Endothelial cell of umbilical vein (primary cell): ENCODE measurements around the gene KCNMA1. TPM values are rescaled to one million over a fixed set of nuclear protein-coding genes. Genes with fewer than 3 reads are reported as not detected.

Experiments
- BruUV-seq: library from RNA; stranded (reverse); fragments of 400-500 nt; replicated peaks from 2 replicates; lab custom pipeline; 2021; lab: Mats Ljungman, UMichigan
- CTCF ChIA-PET: fragments of 300-600, 350-600 bp; sonication (Branson Sonifier 250); formaldehyde crosslinking; loops from one replicate; lab custom pipeline; 2021; ENCODE audit warnings: antibody characterized with exemption, inconsistent platforms; lab: Charles Lee
- POLR2A ChIA-PET: fragments of 300-600, 350-600 bp; sonication (Branson Sonifier 250); formaldehyde crosslinking; loops from one replicate; lab custom pipeline; 2021; ENCODE audit warnings: antibody characterized with exemption, inconsistent platforms; lab: Charles Lee
- DNase-seq: peaks from one replicate; pipeline ENCODE4 v3.0.0-alpha.2; 2011; ENCODE audit warnings: low read depth, low spot score
- FAIRE-seq: peaks from 2 replicates; lab custom pipeline; 2011; peaks lifted over from hg19 to GRCh38; lab: Jason Lieb, UNC
- H2AFZ ChIP-seq: 2 replicates; pipeline ENCODE4 v1.6.0; 2012; ENCODE audit warnings: low read depth, low read length, control low read depth, inconsistent platforms
- H3K27ac ChIP-seq: 2 replicates; pipeline ENCODE4 v1.5.1; 2011; ENCODE audit warnings: low read depth, mild to moderate bottlenecking, control low read depth, low read length, moderate library complexity; ENCODE audit not compliant: insufficient read depth
- H3K27me3 ChIP-seq, 2 experiments: 2 replicates each; pipeline versions ENCODE4 v1.6.0 to v1.6.1; 2011; ENCODE audit warnings: low read length in 2 of 2, mixed read lengths in 1 of 2; ENCODE audit not compliant: control insufficient read depth in 2 of 2, insufficient read depth in 2 of 2
- H3K36me3 ChIP-seq, 2 experiments: 2 replicates in 1 of 2; 3 replicates in 1 of 2; pipeline ENCODE4 v1.5.1; 2011; ENCODE audit warnings: low read length in 2 of 2, mild to moderate bottlenecking in 1 of 2, moderate library complexity in 1 of 2; ENCODE audit not compliant: control insufficient read depth in 2 of 2, insufficient read depth in 2 of 2; ENCODE audit errors: extremely low read depth in 1 of 2
- H3K4me1 ChIP-seq: 3 replicates; pipeline ENCODE4 v1.5.1; 2011; ENCODE audit warnings: mild to moderate bottlenecking, low read length; ENCODE audit not compliant: control insufficient read depth, insufficient read depth; ENCODE audit errors: extremely low read depth
- H3K4me2 ChIP-seq: 2 replicates; pipeline ENCODE4 v1.6.1; 2011; ENCODE audit warnings: low read length, control low read depth, mixed read lengths; ENCODE audit not compliant: insufficient read depth
- H3K4me3 ChIP-seq, 3 experiments: fragments of 200-600 bp in 1 of 3; sonication (generic), shearing (Covaris generic) in 1 of 3; replicated peaks in 1 of 3; 2 replicates each; pipeline ENCODE4 v1.5.1; 2011 to 2016; ENCODE audit warnings: control low read depth in 3 of 3, low read length in 3 of 3, mild to moderate bottlenecking in 2 of 3, inconsistent platforms in 1 of 3, low read depth in 1 of 3, moderate library complexity in 1 of 3; ENCODE audit not compliant: insufficient read depth in 1 of 3
- H3K79me2 ChIP-seq: 2 replicates; pipeline ENCODE4 v1.6.0; 2012; ENCODE audit warnings: low read length, inconsistent platforms; ENCODE audit not compliant: control insufficient read depth, insufficient read depth
- H3K9ac ChIP-seq: replicated peaks from 2 replicates; pipeline ENCODE3; 2011; ENCODE audit warnings: low read length, control low read depth; ENCODE audit not compliant: insufficient read depth; ENCODE audit errors: extremely low read depth
- H3K9me1 ChIP-seq: replicated peaks from 3 replicates; pipeline ENCODE4 v1.6.0; 2011; ENCODE audit warnings: mild to moderate bottlenecking, low read length; ENCODE audit not compliant: control insufficient read depth, insufficient read depth; ENCODE audit errors: extremely low read depth
- H3K9me3 ChIP-seq: replicated peaks from 2 replicates; pipeline ENCODE4 v1.5.1; 2012; ENCODE audit warnings: low read length, inconsistent platforms; ENCODE audit not compliant: control insufficient read depth, insufficient read depth
- H4K20me1 ChIP-seq: replicated peaks from 2 replicates; pipeline ENCODE3; 2011; ENCODE audit warnings: mild to moderate bottlenecking, low read length; ENCODE audit not compliant: control insufficient read depth, insufficient read depth; ENCODE audit errors: extremely low read depth
- EZH2 ChIP-seq: IDR thresholded peaks from 2 replicates; pipeline ENCODE4 v1.6.1; 2012; ENCODE audit warnings: borderline replicate concordance, low read depth, mild to moderate bottlenecking, moderate library complexity, low read length, inconsistent platforms; ENCODE audit not compliant: severe bottlenecking
- FOS ChIP-seq: IDR thresholded peaks from 2 replicates; pipeline ENCODE4 v1.6.1; 2011; ENCODE audit warnings: mild to moderate bottlenecking, low read length, moderate library complexity, borderline replicate concordance; ENCODE audit not compliant: insufficient read depth
- GATA2 ChIP-seq: IDR thresholded peaks from 2 replicates; pipeline ENCODE4 v1.7.0; 2011; ENCODE audit warnings: low read depth, mild to moderate bottlenecking, moderate library complexity, mixed read lengths, low read length; ENCODE audit not compliant: insufficient read length, insufficient read depth
- JUN ChIP-seq: IDR thresholded peaks from 2 replicates; pipeline ENCODE4 v1.6.1; 2011; ENCODE audit warnings: borderline replicate concordance, low read depth; ENCODE audit not compliant: insufficient read length, insufficient read depth
- MYC ChIP-seq: IDR thresholded peaks from one replicate; pipeline ENCODE4 v1.6.1; 2011; ENCODE audit warnings: mild to moderate bottlenecking, low read depth, low read length
- POLR2A ChIP-seq: IDR thresholded peaks from 2 replicates; pipeline ENCODE4 v1.6.1; 2012; ENCODE audit warnings: low read depth, mild to moderate bottlenecking, control low read depth, low read length
- POLR2AphosphoS5 ChIP-seq: IDR thresholded peaks from 2 replicates; pipeline ENCODE4 v1.6.1; 2012; ENCODE audit warnings: low read depth, mild to moderate bottlenecking, control low read depth, low read length, moderate library complexity; ENCODE audit not compliant: insufficient read depth
- dilution Hi-C: fragments of 300-500 bp; cut with MboI; formaldehyde crosslinking; loops from one replicate; pipeline ENCODE4 v1.15.0; 2019; ENCODE audit warnings: low sequenced_read_pairs; ENCODE audit not compliant: extremely low pct_ligation_motif_present
- intact Hi-C: fragments of 100-400 bp; cut with micrococcal nuclease; formaldehyde crosslinking; loops from one replicate; pipeline ENCODE4 v1.10.0; 2022
- polyA plus RNA-seq, 4 experiments: library from polyadenylated mRNA; depleted of rRNA in 3 of 4; stranded (reverse) in 3 of 4; unstranded in 1 of 4; fragments of >200 nt; gene quantifications; 2 replicates each; pipeline versions ENCODE4 v1.2.1 to v1.2.3, GENCODE V29; 2011 to 2012; ENCODE audit warnings: missing spikeins in 1 of 4
- total RNA-seq: library from RNA; stranded (reverse); gene quantifications from 2 replicates; pipeline ENCODE4 v1.2.3, GENCODE V29; 2021
- TF ChIP-seq, protein P1 (sequence below), 2 donors: IDR thresholded peaks; 1 replicate in 1 of 2; 2 replicates in 1 of 2; pipeline ENCODE4 v1.5.1; 2011; ENCODE audit warnings: low read length in 2 of 2, mild to moderate bottlenecking in 2 of 2, moderate library complexity in 2 of 2, control low read depth in 1 of 2, inconsistent platforms in 1 of 2, low read depth in 1 of 2; ENCODE audit not compliant: insufficient read depth in 1 of 2; ENCODE audit errors: extremely low read depth in 1 of 2
- TF ChIP-seq, protein P2 (sequence below): IDR thresholded peaks from 2 replicates; pipeline ENCODE4 v1.6.1; 2011; ENCODE audit not compliant: insufficient read depth, insufficient read length

Gene KCNMA1
- total and polyA plus RNA-seq, 2 donors (not counting 3 experiments of a cell fraction or from before 2014, with no cell fraction given): 0.10 to 0.82 TPM

DNA sequence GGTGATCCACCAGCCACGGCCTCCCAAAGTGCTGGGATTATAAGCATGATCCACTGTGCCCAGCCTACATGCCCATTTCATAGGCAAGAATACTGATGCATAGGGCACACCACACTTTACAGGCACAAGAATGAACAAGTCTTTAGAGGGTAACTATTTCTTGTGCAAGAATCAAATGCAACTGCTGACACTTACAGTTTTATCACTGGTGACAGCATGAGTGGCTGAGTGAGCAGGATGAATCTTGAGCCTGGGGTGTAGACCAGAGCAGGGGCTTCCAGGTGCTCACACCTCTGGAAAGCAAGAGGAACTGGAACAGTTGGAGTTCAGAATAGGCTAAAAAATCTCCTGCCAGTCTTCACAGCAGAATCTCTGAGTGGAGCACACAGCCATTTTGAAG lies 287.5 kb downstream of the KCNMA1 start:
- intact Hi-C loops: loop anchor here (1.0 kb wide), 2 partner anchors 36 to 42 kb away; no protein-coding TSS in a partner anchor
- POLR2A ChIA-PET: no interaction called here

More for the DNA sequence above, 287.5 kb downstream of the KCNMA1 start:
- Histone ChIP-seq H3K27ac (no peak overlapping the region), H3K9me1 (no peaks in the 10 kb centered on the region), H3K9ac (no peak overlapping the region), H3K4me3 (no peak overlapping the region), H3K4me1 (peaks cover 9% of the 10 kb centered on the region), H3K4me2 (no peak overlapping the region), H3K79me2 (no peaks in the 10 kb centered on the region), H2AFZ (no peak overlapping the region), H3K36me3 (no peaks in the 10 kb centered on the region), H3K9me3 (no peaks in the 10 kb centered on the region), H3K27me3 (no peaks in the 10 kb centered on the region), H4K20me1 (no peaks in the 10 kb centered on the region)
- DNase-seq: no peak
- CTCF ChIA-PET: interaction anchor here (1.8 kb wide), 1 partner anchor 41 kb away, joined by 7 read pairs; no protein-coding TSS in a partner anchor
- FAIRE-seq: no peak
- dilution Hi-C loops: no loop called here
- TF ChIP-seq MYC: no peak
- TF ChIP-seq EZH2: no peak
- no peak for TF ChIP-seq POLR2A
- no peak for TF ChIP-seq FOS
- TF ChIP-seq JUN: no peak
- TF ChIP-seq GATA2: no peak
- TF ChIP-seq POLR2AphosphoS5: no peak
- TF ChIP-seq, protein P1, sequence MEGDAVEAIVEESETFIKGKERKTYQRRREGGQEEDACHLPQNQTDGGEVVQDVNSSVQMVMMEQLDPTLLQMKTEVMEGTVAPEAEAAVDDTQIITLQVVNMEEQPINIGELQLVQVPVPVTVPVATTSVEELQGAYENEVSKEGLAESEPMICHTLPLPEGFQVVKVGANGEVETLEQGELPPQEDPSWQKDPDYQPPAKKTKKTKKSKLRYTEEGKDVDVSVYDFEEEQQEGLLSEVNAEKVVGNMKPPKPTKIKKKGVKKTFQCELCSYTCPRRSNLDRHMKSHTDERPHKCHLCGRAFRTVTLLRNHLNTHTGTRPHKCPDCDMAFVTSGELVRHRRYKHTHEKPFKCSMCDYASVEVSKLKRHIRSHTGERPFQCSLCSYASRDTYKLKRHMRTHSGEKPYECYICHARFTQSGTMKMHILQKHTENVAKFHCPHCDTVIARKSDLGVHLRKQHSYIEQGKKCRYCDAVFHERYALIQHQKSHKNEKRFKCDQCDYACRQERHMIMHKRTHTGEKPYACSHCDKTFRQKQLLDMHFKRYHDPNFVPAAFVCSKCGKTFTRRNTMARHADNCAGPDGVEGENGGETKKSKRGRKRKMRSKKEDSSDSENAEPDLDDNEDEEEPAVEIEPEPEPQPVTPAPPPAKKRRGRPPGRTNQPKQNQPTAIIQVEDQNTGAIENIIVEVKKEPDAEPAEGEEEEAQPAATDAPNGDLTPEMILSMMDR (IDR thresholded peaks at IDR 0.05; ENCODE audit: extremely low read depth in 1 of 2, insufficient read depth in 1 of 2, low read depth in 1 of 2, low read length in 2 of 2): no peak
- TF ChIP-seq, protein P2, sequence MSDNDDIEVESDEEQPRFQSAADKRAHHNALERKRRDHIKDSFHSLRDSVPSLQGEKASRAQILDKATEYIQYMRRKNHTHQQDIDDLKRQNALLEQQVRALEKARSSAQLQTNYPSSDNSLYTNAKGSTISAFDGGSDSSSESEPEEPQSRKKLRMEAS: no peak
- BruUV-seq: TSS peak; percentile 72
